ENCODE measurements around the gene ERP27. TPM values are rescaled to one million over a fixed set of nuclear protein-coding genes. Genes with fewer than 3 reads are reported as not detected.

ERP27 gene
- total RNA-seq, 1 donor from 2014 or later, result not detected

- Mint-ChIP-seq H3K27me3 (ENCODE audit: insufficient read depth, low read depth) (peaks cover 2% of the 10 kb centered on the region), H3K9me3 (no peaks in the 10 kb centered on the region), H3K4me3 (no peak overlapping the region), H3K27ac (peak overlapping the region; percentile 9), H3K4me1 (no peaks in the 10 kb centered on the region), H3K36me3 (no peaks in the 10 kb centered on the region)
- no peak overlapping the region for H2AFZ ChIP-seq (replicated peaks)
- no peak overlapping the region for H3K4me3 ChIP-seq
- H3K36me3 ChIP-seq, result no peaks in the 10 kb centered on the region
- H3F3A ChIP-seq (ENCODE audit: low read depth), result no peaks in the 10 kb centered on the region
- no peaks in the 10 kb centered on the region for H3K27me3 ChIP-seq
- no peaks in the 10 kb centered on the region for H3K79me2 ChIP-seq (ENCODE audit: low read depth)
- H3K9me3 ChIP-seq (ENCODE audit: low read depth), result no peaks in the 10 kb centered on the region
- H3K4me1 ChIP-seq, result no peaks in the 10 kb centered on the region
- H3K27ac ChIP-seq, result no peak overlapping the region
- no peaks in the 10 kb centered on the region for H4K20me1 ChIP-seq (ENCODE audit: low read depth)
- TF ChIP-seq EZH2phosphoT487 (IDR thresholded peaks at IDR 0.05) (no peak), CTCF (IDR thresholded peaks at IDR 0.05) (no peak), EZH2 (IDR thresholded peaks at IDR 0.05) (no peak)
- no peak for DNase-seq (ENCODE audit: low spot score)
- H3K9ac ChIP-seq, result no peak overlapping the region
- H3K4me2 ChIP-seq, result no peak overlapping the region
Observed at GRCh38 chr12:14913381-14913781, 25.0 kb downstream of the ERP27 start.

- no peak overlapping the region for H3K9ac ChIP-seq
- no peaks in the 10 kb centered on the region for H3K79me2 ChIP-seq (ENCODE audit: low read depth)
- no peak overlapping the region for H3K27ac Mint-ChIP-seq
- no peaks in the 10 kb centered on the region for H3K36me3 Mint-ChIP-seq
- peaks cover 2% of the 10 kb centered on the region for H3K27me3 Mint-ChIP-seq (ENCODE audit: insufficient read depth, low read depth)
- no peak overlapping the region for H3K4me3 Mint-ChIP-seq
- no peaks in the 10 kb centered on the region for H3K4me1 ChIP-seq
- no peaks in the 10 kb centered on the region for H3K27me3 ChIP-seq
- no peak overlapping the region for H2AFZ ChIP-seq (replicated peaks)
- no peak for DNase-seq (ENCODE audit: low spot score)
- TF ChIP-seq EZH2phosphoT487 (IDR thresholded peaks at IDR 0.05), result no peak
- no peak for TF ChIP-seq CTCF (IDR thresholded peaks at IDR 0.05)
- no peak for TF ChIP-seq EZH2 (IDR thresholded peaks at IDR 0.05)
- no peak overlapping the region for H3K27ac ChIP-seq
- H3K36me3 ChIP-seq, result no peaks in the 10 kb centered on the region
- H3F3A ChIP-seq (ENCODE audit: low read depth), result no peaks in the 10 kb centered on the region
- no peaks in the 10 kb centered on the region for H3K9me3 ChIP-seq (ENCODE audit: low read depth)
- no peak overlapping the region for H3K4me2 ChIP-seq
- no peaks in the 10 kb centered on the region for H3K9me3 Mint-ChIP-seq
- H4K20me1 ChIP-seq (ENCODE audit: low read depth), result no peaks in the 10 kb centered on the region
- no peak overlapping the region for H3K4me3 ChIP-seq
- H3K4me1 Mint-ChIP-seq, result no peaks in the 10 kb centered on the region
Observed at GRCh38 chr12:14911131-14911530, 27.2 kb downstream of the ERP27 start.

GRCh38 chr12:14910090-14910915 is 28.0 kb downstream of the ERP27 start:
- no peaks in the 10 kb centered on the region for H3K4me1 ChIP-seq
- no peaks in the 10 kb centered on the region for H3K79me2 ChIP-seq (ENCODE audit: low read depth)
- H3K9ac ChIP-seq, result no peak overlapping the region
- no peak for DNase-seq (ENCODE audit: low spot score)
- H3K9me3 ChIP-seq (ENCODE audit: low read depth), result no peaks in the 10 kb centered on the region
- no peaks in the 10 kb centered on the region for H3K36me3 ChIP-seq
- H3K27me3 ChIP-seq, result no peaks in the 10 kb centered on the region
- H3K36me3 Mint-ChIP-seq, result no peaks in the 10 kb centered on the region
- no peak overlapping the region for H3K4me3 ChIP-seq
- no peak overlapping the region for H3K27ac ChIP-seq
- no peak overlapping the region for H3K4me2 ChIP-seq
- no peak overlapping the region for H3K27ac Mint-ChIP-seq
- H2AFZ ChIP-seq (replicated peaks), result no peak overlapping the region
- no peaks in the 10 kb centered on the region for H3K27me3 Mint-ChIP-seq (ENCODE audit: insufficient read depth, low read depth)
- no peaks in the 10 kb centered on the region for H3F3A ChIP-seq (ENCODE audit: low read depth)
- TF ChIP-seq CTCF (IDR thresholded peaks at IDR 0.05), result no peak
- no peak for TF ChIP-seq EZH2phosphoT487 (IDR thresholded peaks at IDR 0.05)
- TF ChIP-seq EZH2 (IDR thresholded peaks at IDR 0.05), result no peak
- no peaks in the 10 kb centered on the region for H3K4me1 Mint-ChIP-seq
- no peak overlapping the region for H3K4me3 Mint-ChIP-seq
- no peaks in the 10 kb centered on the region for H3K9me3 Mint-ChIP-seq
- H4K20me1 ChIP-seq (ENCODE audit: low read depth), result no peaks in the 10 kb centered on the region

All from neural progenitor cell (in vitro differentiated cells).